ENCODE data around the gene CCNK. TPM values are rescaled to one million over a fixed set of nuclear protein-coding genes. Genes with fewer than 3 reads are reported as not detected.

The CCNK gene
- total RNA-seq, 1 donor from 2014 or later: 53.6 TPM

DNA sequence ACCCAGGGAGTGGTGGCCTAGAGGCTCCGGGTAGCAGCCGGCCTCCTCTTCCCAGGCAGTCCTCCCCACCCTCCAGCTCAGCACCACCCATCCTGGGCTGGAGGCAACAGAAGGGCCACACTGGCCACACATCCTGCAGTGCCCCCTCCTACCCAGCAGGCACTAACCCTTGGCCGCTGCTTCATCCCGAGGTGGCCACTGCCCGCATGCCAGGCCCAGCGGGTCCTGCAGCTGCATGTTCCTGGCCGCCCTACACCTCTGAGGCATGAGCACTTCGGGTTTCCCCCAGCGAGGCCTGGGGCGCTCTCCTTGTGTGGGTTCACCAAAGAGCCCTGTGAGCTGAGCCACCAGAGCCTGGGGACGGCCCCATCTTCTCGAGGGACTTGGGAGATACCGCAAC, 61.4 kb downstream of the CCNK start:
- H3K4me1 ChIP-seq: peaks cover 17% of the 10 kb centered on the region
- no peak overlapping the region for H3K27ac ChIP-seq
- TF ChIP-seq, protein P1, sequence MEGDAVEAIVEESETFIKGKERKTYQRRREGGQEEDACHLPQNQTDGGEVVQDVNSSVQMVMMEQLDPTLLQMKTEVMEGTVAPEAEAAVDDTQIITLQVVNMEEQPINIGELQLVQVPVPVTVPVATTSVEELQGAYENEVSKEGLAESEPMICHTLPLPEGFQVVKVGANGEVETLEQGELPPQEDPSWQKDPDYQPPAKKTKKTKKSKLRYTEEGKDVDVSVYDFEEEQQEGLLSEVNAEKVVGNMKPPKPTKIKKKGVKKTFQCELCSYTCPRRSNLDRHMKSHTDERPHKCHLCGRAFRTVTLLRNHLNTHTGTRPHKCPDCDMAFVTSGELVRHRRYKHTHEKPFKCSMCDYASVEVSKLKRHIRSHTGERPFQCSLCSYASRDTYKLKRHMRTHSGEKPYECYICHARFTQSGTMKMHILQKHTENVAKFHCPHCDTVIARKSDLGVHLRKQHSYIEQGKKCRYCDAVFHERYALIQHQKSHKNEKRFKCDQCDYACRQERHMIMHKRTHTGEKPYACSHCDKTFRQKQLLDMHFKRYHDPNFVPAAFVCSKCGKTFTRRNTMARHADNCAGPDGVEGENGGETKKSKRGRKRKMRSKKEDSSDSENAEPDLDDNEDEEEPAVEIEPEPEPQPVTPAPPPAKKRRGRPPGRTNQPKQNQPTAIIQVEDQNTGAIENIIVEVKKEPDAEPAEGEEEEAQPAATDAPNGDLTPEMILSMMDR (IDR thresholded peaks at IDR 0.05): no peak
- DNase-seq: no peak
- H3K9me3 ChIP-seq: no peaks in the 10 kb centered on the region
- no peaks in the 10 kb centered on the region for H3K27me3 ChIP-seq (ENCODE audit: low read depth)
- ATAC-seq: no peak
- H3K4me3 ChIP-seq: no peak overlapping the region
- intact Hi-C loops (cut with DNase I): no loop called here
- H3K36me3 ChIP-seq: no peaks in the 10 kb centered on the region

DNA sequence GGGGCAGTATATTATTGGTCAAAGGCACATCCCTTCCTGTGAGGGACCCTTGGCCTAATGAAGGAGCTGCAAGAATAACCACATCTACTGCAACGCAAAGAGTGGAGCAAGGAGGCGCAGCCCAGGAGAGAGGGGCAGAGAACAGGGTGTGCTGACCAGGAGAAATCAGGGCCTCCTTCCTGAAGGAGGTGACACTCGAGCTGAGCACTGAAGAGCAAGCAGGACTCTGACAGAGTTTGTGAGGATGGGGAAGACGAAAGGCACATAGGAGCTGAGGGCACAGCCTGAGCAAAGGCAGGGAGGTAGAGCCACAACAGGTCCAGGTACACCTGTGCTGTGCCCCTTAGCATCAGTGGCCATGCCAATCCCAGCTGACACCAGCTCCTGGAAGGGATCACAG, 62.2 kb downstream of the CCNK start:
- Histone ChIP-seq H3K27me3 (ENCODE audit: low read depth) (no peaks in the 10 kb centered on the region), H3K4me3 (no peak overlapping the region), H3K4me1 (peaks cover 13% of the 10 kb centered on the region), H3K27ac (no peak overlapping the region), H3K36me3 (no peaks in the 10 kb centered on the region), H3K9me3 (no peaks in the 10 kb centered on the region)
- intact Hi-C loops (cut with DNase I): no loop called here
- ATAC-seq (no peak), DNase-seq (no peak)
- TF ChIP-seq, protein P1 (IDR thresholded peaks at IDR 0.05): no peak

DNA sequence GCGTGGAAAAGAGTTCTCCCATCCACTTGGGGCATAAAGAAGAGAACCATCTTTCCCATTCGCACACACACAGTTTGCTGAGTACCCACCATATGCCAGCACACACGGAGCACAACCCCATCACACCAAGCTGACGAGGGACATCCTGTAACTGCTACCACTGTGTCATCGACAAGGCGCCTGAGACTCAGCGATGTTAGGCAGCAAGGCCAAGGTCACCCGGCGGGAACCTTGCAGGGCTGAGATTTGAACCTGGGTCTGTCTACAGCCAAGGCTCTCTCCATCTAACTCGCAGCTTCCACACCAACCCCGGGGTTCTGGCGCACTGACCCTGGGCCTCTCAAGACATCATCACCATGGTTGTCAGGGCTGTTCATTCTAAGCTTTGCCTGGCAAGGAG, 62.8 kb downstream of the CCNK start:
- ATAC-seq (no peak), DNase-seq (no peak)
- TF ChIP-seq, protein P1 (IDR thresholded peaks at IDR 0.05): no peak
- Histone ChIP-seq H3K27ac (no peak overlapping the region), H3K4me3 (no peak overlapping the region), H3K36me3 (no peaks in the 10 kb centered on the region), H3K9me3 (no peaks in the 10 kb centered on the region), H3K27me3 (ENCODE audit: low read depth) (no peaks in the 10 kb centered on the region), H3K4me1 (peaks cover 13% of the 10 kb centered on the region)
- intact Hi-C loops (cut with DNase I): no loop called here

DNA sequence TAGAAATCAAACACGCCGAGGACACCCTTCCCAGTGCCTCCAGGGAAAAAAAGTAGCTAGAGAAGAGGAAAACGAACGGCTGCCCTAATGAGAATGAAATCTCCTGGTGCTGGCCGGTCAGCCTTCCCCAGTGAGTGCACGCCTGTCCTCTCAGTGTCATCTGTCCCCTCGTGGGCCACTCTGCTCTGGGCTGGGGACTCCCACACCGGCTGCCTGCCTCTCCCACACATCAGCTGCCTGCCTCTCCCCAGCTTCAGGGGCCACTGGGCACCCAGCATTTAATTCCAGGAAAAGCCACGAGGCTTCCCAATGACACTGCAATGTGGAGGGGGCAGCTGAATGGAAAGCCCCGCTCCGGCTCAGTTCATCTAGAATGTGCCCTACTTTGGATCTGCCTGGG, 63.8 kb downstream of the CCNK start:
- no peak for ATAC-seq
- intact Hi-C loops (cut with DNase I): no loop called here
- no peak overlapping the region for H3K27ac ChIP-seq
- no peaks in the 10 kb centered on the region for H3K36me3 ChIP-seq
- H3K9me3 ChIP-seq: no peaks in the 10 kb centered on the region
- H3K4me3 ChIP-seq: no peak overlapping the region
- TF ChIP-seq, protein P1 (IDR thresholded peaks at IDR 0.05): no peak
- peaks cover 13% of the 10 kb centered on the region for H3K4me1 ChIP-seq
- no peak for DNase-seq
- no peaks in the 10 kb centered on the region for H3K27me3 ChIP-seq (ENCODE audit: low read depth)

DNA sequence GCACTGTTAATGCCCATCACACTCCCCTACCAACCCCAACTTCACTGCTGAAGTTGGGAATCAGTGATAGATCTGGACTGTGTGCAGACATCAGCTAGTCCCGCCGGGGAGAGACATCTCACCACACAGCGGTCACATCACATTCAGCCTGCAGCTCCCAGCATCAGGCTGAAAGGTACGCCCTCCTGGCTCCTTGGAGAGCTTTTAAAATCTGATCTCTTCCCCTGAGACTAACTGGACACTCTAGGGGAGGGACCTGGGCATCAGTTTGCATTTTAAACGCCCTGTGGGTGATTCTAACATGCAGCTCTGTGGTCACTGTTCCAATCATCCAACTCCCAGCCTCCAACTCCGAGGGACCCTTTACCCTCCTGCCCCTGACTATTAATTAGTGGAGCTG, 64.4 kb downstream of the CCNK start:
- TF ChIP-seq, protein P1 (IDR thresholded peaks at IDR 0.05): no peak
- Histone ChIP-seq H3K36me3 (no peaks in the 10 kb centered on the region), H3K9me3 (no peaks in the 10 kb centered on the region), H3K27ac (no peak overlapping the region), H3K27me3 (ENCODE audit: low read depth) (no peaks in the 10 kb centered on the region), H3K4me1 (peaks cover 13% of the 10 kb centered on the region), H3K4me3 (no peak overlapping the region)
- ATAC-seq: no peak
- intact Hi-C loops (cut with DNase I): no loop called here
- no peak for DNase-seq

Data from lower lobe of right lung (tissue), 2 donors.